Stimulated activated CD4-positive, alpha-beta T cell treated with anti-CD3 and anti-CD28 coated beads, Interleukin-4, amount 100 ng/mL, for 1 hour (primary cell): ENCODE data around the gene PRPS1.
"Not testable (repeated sequence)": the region's sequence is repeated elsewhere in the genome, so short reads cannot be mapped to it uniquely, and the experiment has no call there.

Experiments used
- DNase-seq: peaks from one replicate; pipeline ENCODE4 v3.0.0-alpha.2; 2020

PRPS1 gene

GRCh38 chrX:107676559-107677378 is 48.5 kb downstream of the PRPS1 start:
- peak; percentile 60 for DNase-seq

GRCh38 chrX:107677501-107677901 is 49.2 kb downstream of the PRPS1 start:
- DNase-seq, result no peak

GRCh38 chrX:107677909-107678308 is 49.6 kb downstream of the PRPS1 start:
- no peak for DNase-seq

- DNase-seq, result peak; percentile 52
Measured at GRCh38 chrX:107678957-107679740, 50.8 kb downstream of the PRPS1 start.

GRCh38 chrX:107682256-107682655 is 53.9 kb downstream of the PRPS1 start:
- DNase-seq, result no peak

- DNase-seq, result no peak
Measured at GRCh38 chrX:107683124-107683895, 55.0 kb downstream of the PRPS1 start.

GRCh38 chrX:107683931-107684330 is 55.6 kb downstream of the PRPS1 start:
- no peak for DNase-seq

- no peak for DNase-seq
Measured at GRCh38 chrX:107684956-107685385, 56.7 kb downstream of the PRPS1 start.

- not testable (repeated sequence) for DNase-seq
Measured at GRCh38 chrX:107685586-107685985, 57.3 kb downstream of the PRPS1 start.

GRCh38 chrX:107686026-107686425 is 57.7 kb downstream of the PRPS1 start:
- DNase-seq, result no peak

GRCh38 chrX:107686792-107687191 is 58.5 kb downstream of the PRPS1 start:
- no peak for DNase-seq

- DNase-seq, result no peak
Measured at GRCh38 chrX:107687445-107687844, 59.1 kb downstream of the PRPS1 start.

GRCh38 chrX:107691024-107691448 is 62.7 kb downstream of the PRPS1 start:
- DNase-seq, result no peak

GRCh38 chrX:107699616-107700015 is 71.3 kb downstream of the PRPS1 start:
- no peak for DNase-seq

GRCh38 chrX:107700317-107700774 is 72.0 kb downstream of the PRPS1 start:
- no peak for DNase-seq
